ENCODE data around the gene L2HGDH.
A peak's percentile ranks its signal among the peaks of the same experiment; 100 is the strongest.

The L2HGDH gene

GRCh38 chr14:50333014-50333509 lies 21.0 kb upstream of the L2HGDH start:
- no peaks in the 10 kb centered on the region for H3F3A ChIP-seq (ENCODE audit: insufficient read depth, low read length)
- no peak overlapping the region for H2AFZ ChIP-seq (ENCODE audit: low read length)
- H3K27me3 ChIP-seq (ENCODE audit: insufficient read depth, low read length), result no peaks in the 10 kb centered on the region
- H3K9me3 ChIP-seq (ENCODE audit: low read length), result no peaks in the 10 kb centered on the region
- no peaks in the 10 kb centered on the region for H3K79me2 ChIP-seq (ENCODE audit: insufficient read depth, low read length)
- H4K20me1 ChIP-seq (ENCODE audit: insufficient read depth, low read length), result no peaks in the 10 kb centered on the region
- peaks cover 6% of the 10 kb centered on the region; the same call in 1 of the 2 replicates for H3K36me3 ChIP-seq (ENCODE audit: insufficient read depth, low read length)
- H3K27ac ChIP-seq (ENCODE audit: low read depth, low read length, poor library complexity, severe bottlenecking), result no peak overlapping the region
- H3K4me3 ChIP-seq (ENCODE audit: low read depth, low read length, poor library complexity, severe bottlenecking), result no peak overlapping the region
- H3K9ac ChIP-seq (ENCODE audit: low read length), result no peak overlapping the region
- peaks cover 17% of the 10 kb centered on the region for H3K4me1 ChIP-seq (ENCODE audit: insufficient read depth, low read length, severe bottlenecking)
- H3K4me2 ChIP-seq (ENCODE audit: low read length), result no peak overlapping the region
- no peaks in the 10 kb centered on the region for H3K9me2 ChIP-seq (ENCODE audit: low read depth, low read length)
- TF ChIP-seq EZH2 (IDR thresholded peaks at IDR 0.05; ENCODE audit: borderline replicate concordance, low read length) (no peak), CTCF (IDR thresholded peaks at IDR 0.05; ENCODE audit: low read length) (no peak)

GRCh38 chr14:50331596-50331995 lies 19.6 kb upstream of the L2HGDH start:
- Histone ChIP-seq H4K20me1 (ENCODE audit: insufficient read depth, low read length) (no peaks in the 10 kb centered on the region), H3K9me3 (ENCODE audit: low read length) (no peaks in the 10 kb centered on the region), H2AFZ (ENCODE audit: low read length) (no peak overlapping the region), H3F3A (ENCODE audit: insufficient read depth, low read length) (no peaks in the 10 kb centered on the region), H3K36me3 (ENCODE audit: insufficient read depth, low read length) (peaks cover 7% of the 10 kb centered on the region; the same call in 1 of the 2 replicates), H3K9ac (ENCODE audit: low read length) (no peak overlapping the region), H3K79me2 (ENCODE audit: insufficient read depth, low read length) (no peaks in the 10 kb centered on the region), H3K27me3 (ENCODE audit: insufficient read depth, low read length) (no peaks in the 10 kb centered on the region), H3K4me2 (ENCODE audit: low read length) (no peak overlapping the region), H3K4me3 (ENCODE audit: low read depth, low read length, poor library complexity, severe bottlenecking) (no peak overlapping the region), H3K9me2 (ENCODE audit: low read depth, low read length) (no peaks in the 10 kb centered on the region), H3K27ac (ENCODE audit: low read depth, low read length, poor library complexity, severe bottlenecking) (no peak overlapping the region), H3K4me1 (ENCODE audit: insufficient read depth, low read length, severe bottlenecking) (peaks cover 17% of the 10 kb centered on the region)
- TF ChIP-seq CTCF (IDR thresholded peaks at IDR 0.05; ENCODE audit: low read length) (no peak), EZH2 (IDR thresholded peaks at IDR 0.05; ENCODE audit: borderline replicate concordance, low read length) (no peak)

GRCh38 chr14:50321009-50321660 lies 9.1 kb upstream of the L2HGDH start:
- peak overlapping the region; percentile 5 for H3K4me3 ChIP-seq (ENCODE audit: low read depth, low read length, poor library complexity, severe bottlenecking)

More at GRCh38 chr14:50321009-50321660, 9.1 kb upstream of the L2HGDH start:
- Histone ChIP-seq H3K79me2 (ENCODE audit: insufficient read depth, low read length) (peaks cover 12% of the 10 kb centered on the region), H3K36me3 (ENCODE audit: insufficient read depth, low read length) (peaks cover 23% of the 10 kb centered on the region), H3K27me3 (ENCODE audit: insufficient read depth, low read length) (no peaks in the 10 kb centered on the region), H3K27ac (ENCODE audit: low read depth, low read length, poor library complexity, severe bottlenecking) (no peak overlapping the region), H4K20me1 (ENCODE audit: insufficient read depth, low read length) (no peaks in the 10 kb centered on the region), H3K9ac (ENCODE audit: low read length) (peak overlapping the region; percentile 25; the same call in 1 of the 2 replicates), H3K9me2 (ENCODE audit: low read depth, low read length) (no peaks in the 10 kb centered on the region), H3K4me2 (ENCODE audit: low read length) (peak overlapping the region; percentile 40), H3K9me3 (ENCODE audit: low read length) (no peaks in the 10 kb centered on the region), H3K4me1 (ENCODE audit: insufficient read depth, low read length, severe bottlenecking) (peaks cover 32% of the 10 kb centered on the region), H3F3A (ENCODE audit: insufficient read depth, low read length) (no peaks in the 10 kb centered on the region), H2AFZ (ENCODE audit: low read length) (no peak overlapping the region)
- TF ChIP-seq EZH2 (IDR thresholded peaks at IDR 0.05; ENCODE audit: borderline replicate concordance, low read length), result no peak
- peak; percentile 93 for TF ChIP-seq CTCF (IDR thresholded peaks at IDR 0.05; ENCODE audit: low read length)

Data from OCI-LY1 (cell line).